OCI-M2 (cell line): ENCODE measurements around the gene NTSR1.

Source experiments
- DNase-seq: peaks from one replicate; lab custom pipeline; 2025; ENCODE audit not compliant: unreplicated experiment; lab: John Stamatoyannopoulos, UW

Gene NTSR1

GRCh38 chr20:62811720-62812119 lies 103.1 kb downstream of the NTSR1 start:
- DNase-seq: no peak
